Testis (tissue), 2 donors: ENCODE measurements around the gene SMIM26.

Source experiments
- CTCF ChIP-seq, 3 experiments: fragments of 450-650 bp in 2 of 3; fragments of 200-600 bp in 1 of 3; sonication (generic) in 1 of 3; IDR thresholded peaks; one replicate each; pipeline ENCODE4 v1.5.1; 2016 to 2019; ENCODE audit warnings: antibody characterized with exemption in 3 of 3, mild to moderate bottlenecking in 2 of 3, moderate library complexity in 1 of 3
- POLR2A ChIP-seq: fragments of 450-650 bp; IDR thresholded peaks from one replicate; pipeline ENCODE4 v1.6.1; 2017; ENCODE audit warnings: antibody characterized with exemption, mild to moderate bottlenecking, moderate library complexity

GRCh38 chr20:18533978-18534644 lies 33.1 kb upstream of the SMIM26 start:
- TF ChIP-seq CTCF (IDR thresholded peaks at IDR 0.05): no peak
- no peak for TF ChIP-seq POLR2A
